Smooth muscle cell (in vitro differentiated cells): ENCODE results near the gene TTC33. TPM values are rescaled to one million over a fixed set of nuclear protein-coding genes. Genes with fewer than 3 reads are reported as not detected.

Source experiments
- DNase-seq: peaks from one replicate; lab custom pipeline; 2025; ENCODE audit not compliant: unreplicated experiment; lab: John Stamatoyannopoulos, UW
- H2AFZ ChIP-seq: fragments of 200-600 bp; sonication (generic); 2 replicates; pipeline ENCODE4 v1.6.0; 2016; ENCODE audit warnings: antibody characterized with exemption, low read depth, mild to moderate bottlenecking
- H3F3A ChIP-seq: fragments of 200-600 bp; sonication (generic); 2 replicates; pipeline ENCODE4 v1.6.0; 2017; ENCODE audit warnings: antibody characterized with exemption, low read depth
- H3K27ac ChIP-seq: fragments of 200-600 bp; sonication (generic); 2 replicates; pipeline ENCODE4 v1.5.1; 2016; ENCODE audit warnings: low read depth, mild to moderate bottlenecking
- H3K27me3 ChIP-seq: fragments of 200-600 bp; sonication (generic); 2 replicates; pipeline ENCODE4 v1.6.1; 2016; ENCODE audit warnings: low read depth, mild to moderate bottlenecking
- H3K36me3 ChIP-seq: fragments of 200-600 bp; sonication (generic); 2 replicates; pipeline ENCODE4 v1.5.1; 2016; ENCODE audit warnings: low read depth
- H3K4me1 ChIP-seq: fragments of 200-600 bp; sonication (generic); 2 replicates; pipeline ENCODE4 v1.5.1; 2016; ENCODE audit warnings: low read depth
- H3K4me2 ChIP-seq: fragments of 200-600 bp; sonication (generic); 2 replicates; pipeline ENCODE4 v1.6.0; 2016; ENCODE audit warnings: mild to moderate bottlenecking
- H3K4me3 ChIP-seq: fragments of 200-600 bp; sonication (generic); 2 replicates; pipeline ENCODE4 v1.5.1; 2016; ENCODE audit warnings: mild to moderate bottlenecking
- H3K79me2 ChIP-seq: fragments of 200-600 bp; sonication (generic); 2 replicates; pipeline ENCODE4 v1.6.0; 2016; ENCODE audit warnings: low read depth, mild to moderate bottlenecking
- H3K9ac ChIP-seq: fragments of 200-600 bp; sonication (generic); 2 replicates; pipeline ENCODE4 v1.6.0; 2016; ENCODE audit warnings: low read depth
- H3K9me3 ChIP-seq: fragments of 200-600 bp; sonication (generic); replicated peaks from 2 replicates; pipeline ENCODE4 v1.5.1; 2016; ENCODE audit warnings: low read depth
- H4K20me1 ChIP-seq: fragments of 200-600 bp; sonication (generic); 2 replicates; pipeline ENCODE4 v1.6.0; 2016; ENCODE audit warnings: low read depth
- CTCF ChIP-seq: fragments of 200-600 bp; sonication (generic); IDR thresholded peaks from 2 replicates; pipeline ENCODE4 v1.5.1; 2017; ENCODE audit warnings: borderline replicate concordance, mild to moderate bottlenecking, antibody characterized with exemption; ENCODE audit not compliant: insufficient read depth, poor library complexity, severe bottlenecking
- whole genome bisulfite sequencing: methylation state at CpG from one replicate; pipeline ENCODE4 v1.1.7; 2016; ENCODE audit warnings: low lambda C conversion rate; 5-methylcytosine and 5-hydroxymethylcytosine counted together
- polyA plus RNA-seq: library from polyadenylated mRNA; unstranded; fragments of >200 nt; fragmentation: Nextera tagmentation; extraction: Ambion mirVana; gene quantifications from 2 replicates; pipeline ENCODE4 v1.2.1, GENCODE V29; 2016
- total RNA-seq: library from RNA; depleted of rRNA; stranded (reverse); fragments of >200 nt; gene quantifications from 2 replicates; pipeline ENCODE4 v1.2.3, GENCODE V29; 2014

Gene TTC33
- total and polyA plus RNA-seq, 2 experiments from 2014 or later, result 13.1 to 22.1 TPM

GRCh38 chr5:40503439-40503838, 252.3 kb downstream of the TTC33 start:
- Histone ChIP-seq H2AFZ (no peak overlapping the region), H3K4me1 (no peaks in the 10 kb centered on the region), H3K9me3 (no peaks in the 10 kb centered on the region), H3K27me3 (no peaks in the 10 kb centered on the region), H3K4me2 (no peak overlapping the region), H4K20me1 (no peaks in the 10 kb centered on the region), H3F3A (no peaks in the 10 kb centered on the region), H3K4me3 (no peak overlapping the region), H3K27ac (no peak overlapping the region), H3K36me3 (no peaks in the 10 kb centered on the region), H3K79me2 (no peaks in the 10 kb centered on the region), H3K9ac (no peak overlapping the region)
- TF ChIP-seq CTCF, result no peak
- DNase-seq, result no peak
- 67% methylated on average over 2 of the region's 2 CpGs for WGBS

- no peak overlapping the region for H3K9ac ChIP-seq
- no peaks in the 10 kb centered on the region for H3K27me3 ChIP-seq
- no peaks in the 10 kb centered on the region for H3F3A ChIP-seq
- TF ChIP-seq CTCF, result no peak
- no peak overlapping the region for H3K4me2 ChIP-seq
- no peaks in the 10 kb centered on the region for H3K36me3 ChIP-seq
- H3K4me3 ChIP-seq, result no peak overlapping the region
- H3K27ac ChIP-seq, result no peak overlapping the region
- no peak overlapping the region for H2AFZ ChIP-seq
- H4K20me1 ChIP-seq, result no peaks in the 10 kb centered on the region
- no peaks in the 10 kb centered on the region for H3K79me2 ChIP-seq
- no peaks in the 10 kb centered on the region for H3K9me3 ChIP-seq
- no peak for DNase-seq
- 92% methylated on average over 3 of the region's 3 CpGs for WGBS
- no peaks in the 10 kb centered on the region for H3K4me1 ChIP-seq
Measured at GRCh38 chr5:40502736-40503135, 253.0 kb downstream of the TTC33 start.

GRCh38 chr5:40501711-40502444, 253.9 kb downstream of the TTC33 start:
- H3K27ac ChIP-seq, result no peak overlapping the region
- no peak for DNase-seq
- 92% methylated on average over 4 of the region's 4 CpGs for WGBS

More at GRCh38 chr5:40501711-40502444, 253.9 kb downstream of the TTC33 start:
- Histone ChIP-seq H3K4me1 (no peaks in the 10 kb centered on the region), H3K36me3 (no peaks in the 10 kb centered on the region), H3K4me3 (no peak overlapping the region), H3K79me2 (no peaks in the 10 kb centered on the region), H3F3A (no peaks in the 10 kb centered on the region), H3K9ac (no peak overlapping the region), H2AFZ (no peak overlapping the region), H4K20me1 (no peaks in the 10 kb centered on the region), H3K9me3 (no peaks in the 10 kb centered on the region), H3K4me2 (no peak overlapping the region), H3K27me3 (no peaks in the 10 kb centered on the region)
- no peak for TF ChIP-seq CTCF
